Mesothelial cell of epicardium (in vitro differentiated cells): ENCODE results near the gene SCARB1. TPM values are rescaled to one million over a fixed set of nuclear protein-coding genes. Genes with fewer than 3 reads are reported as not detected.
"Not testable (repeated sequence)": the region's sequence is repeated elsewhere in the genome, so short reads cannot be mapped to it uniquely, and the experiment has no call there.

Source experiments
- DNase-seq, 2 experiments: peaks; one replicate each; pipeline ENCODE4 v3.0.0; 2021; ENCODE audit warnings: low spot score in 2 of 2; ENCODE audit not compliant: unreplicated experiment in 2 of 2
- H3K27ac Mint-ChIP-seq: 2 replicates; pipeline ENCODE4 v1.8.0; 2021; ENCODE audit warnings: mixed read lengths
- H3K27me3 Mint-ChIP-seq: 2 replicates; pipeline ENCODE4 v1.8.0; 2021; ENCODE audit warnings: low read depth, mixed read lengths
- H3K36me3 Mint-ChIP-seq: 2 replicates; pipeline ENCODE4 v1.8.0; 2021; ENCODE audit warnings: mixed read lengths
- H3K4me1 Mint-ChIP-seq: 2 replicates; pipeline ENCODE4 v1.8.0; 2021; ENCODE audit warnings: mixed read lengths
- H3K4me3 Mint-ChIP-seq: 2 replicates; pipeline ENCODE4 v1.8.0; 2021; ENCODE audit warnings: mild to moderate bottlenecking, moderate library complexity, mixed read lengths
- H3K9me3 Mint-ChIP-seq: 2 replicates; pipeline ENCODE4 v1.8.0; 2021; ENCODE audit warnings: mixed read lengths
- CTCF ChIP-seq: fragments of 200-600 bp; sonication (generic); IDR thresholded peaks from one replicate; pipeline ENCODE4 v1.5.0; 2021; ENCODE audit warnings: antibody characterized with exemption; ENCODE audit not compliant: unreplicated experiment
- total RNA-seq: library from RNA; stranded (reverse); gene quantifications from 3 replicates; pipeline ENCODE4 v1.2.1, GENCODE V29; 2021

The SCARB1 gene
- total RNA-seq, 1 donor from 2014 or later: 40.2 TPM

- H3K36me3 Mint-ChIP-seq: no peaks in the 10 kb centered on the region
- no peaks in the 10 kb centered on the region for H3K9me3 Mint-ChIP-seq
- no peaks in the 10 kb centered on the region for H3K27me3 Mint-ChIP-seq
- H3K27ac Mint-ChIP-seq: no peak overlapping the region
- TF ChIP-seq CTCF: no peak
- H3K4me1 Mint-ChIP-seq: peaks cover 12% of the 10 kb centered on the region
- no peak overlapping the region for H3K4me3 Mint-ChIP-seq
- DNase-seq: no peak
Observed at GRCh38 chr12:124884587-124885438, 21.1 kb upstream of the SCARB1 start.

GRCh38 chr12:124883263-124884130 lies 19.8 kb upstream of the SCARB1 start:
- H3K9me3 Mint-ChIP-seq: no peaks in the 10 kb centered on the region
- no peak overlapping the region for H3K4me3 Mint-ChIP-seq
- TF ChIP-seq CTCF: no peak

GRCh38 chr12:124881123-124881522 lies 17.5 kb upstream of the SCARB1 start:
- H3K36me3 Mint-ChIP-seq: no peaks in the 10 kb centered on the region
- no peak for DNase-seq
- H3K4me3 Mint-ChIP-seq: no peak overlapping the region
- TF ChIP-seq CTCF: no peak
- H3K4me1 Mint-ChIP-seq: peaks cover 11% of the 10 kb centered on the region
- peak overlapping the region; percentile 43 for H3K27ac Mint-ChIP-seq
- H3K9me3 Mint-ChIP-seq: no peaks in the 10 kb centered on the region
- no peaks in the 10 kb centered on the region for H3K27me3 Mint-ChIP-seq

More at GRCh38 chr12:124883263-124884130, 19.8 kb upstream of the SCARB1 start:
- Mint-ChIP-seq H3K27ac (no peak overlapping the region), H3K4me1 (peaks cover 13% of the 10 kb centered on the region), H3K36me3 (no peaks in the 10 kb centered on the region), H3K27me3 (no peaks in the 10 kb centered on the region)
- DNase-seq: no peak

GRCh38 chr12:124880335-124880734 lies 16.7 kb upstream of the SCARB1 start:
- not testable (repeated sequence) for H3K4me3 Mint-ChIP-seq, H3K27me3 Mint-ChIP-seq, H3K9me3 Mint-ChIP-seq, DNase-seq, H3K27ac Mint-ChIP-seq, H3K36me3 Mint-ChIP-seq
- H3K4me1 Mint-ChIP-seq: peaks cover 11% of the 10 kb centered on the region

- TF ChIP-seq CTCF: no peak
- H3K9me3 Mint-ChIP-seq: no peaks in the 10 kb centered on the region
- no peak for DNase-seq
- no peaks in the 10 kb centered on the region for H3K27me3 Mint-ChIP-seq
- peaks cover 16% of the 10 kb centered on the region for H3K4me1 Mint-ChIP-seq
- no peaks in the 10 kb centered on the region for H3K36me3 Mint-ChIP-seq
- H3K27ac Mint-ChIP-seq: peak overlapping the region; percentile 3
- no peak overlapping the region for H3K4me3 Mint-ChIP-seq
Observed at GRCh38 chr12:124878795-124879516, 15.3 kb upstream of the SCARB1 start.
